Smooth muscle cell (in vitro differentiated cells): ENCODE data around the gene ZNF70. TPM values are rescaled to one million over a fixed set of nuclear protein-coding genes. Genes with fewer than 3 reads are reported as not detected.

Experiments used
- DNase-seq: peaks from one replicate; lab custom pipeline; 2025; ENCODE audit not compliant: unreplicated experiment; lab: John Stamatoyannopoulos, UW
- H2AFZ ChIP-seq: fragments of 200-600 bp; sonication (generic); 2 replicates; pipeline ENCODE4 v1.6.0; 2016; ENCODE audit warnings: antibody characterized with exemption, low read depth, mild to moderate bottlenecking
- H3F3A ChIP-seq: fragments of 200-600 bp; sonication (generic); 2 replicates; pipeline ENCODE4 v1.6.0; 2017; ENCODE audit warnings: antibody characterized with exemption, low read depth
- H3K27ac ChIP-seq: fragments of 200-600 bp; sonication (generic); 2 replicates; pipeline ENCODE4 v1.5.1; 2016; ENCODE audit warnings: low read depth, mild to moderate bottlenecking
- H3K27me3 ChIP-seq: fragments of 200-600 bp; sonication (generic); 2 replicates; pipeline ENCODE4 v1.6.1; 2016; ENCODE audit warnings: low read depth, mild to moderate bottlenecking
- H3K36me3 ChIP-seq: fragments of 200-600 bp; sonication (generic); 2 replicates; pipeline ENCODE4 v1.5.1; 2016; ENCODE audit warnings: low read depth
- H3K4me1 ChIP-seq: fragments of 200-600 bp; sonication (generic); 2 replicates; pipeline ENCODE4 v1.5.1; 2016; ENCODE audit warnings: low read depth
- H3K4me2 ChIP-seq: fragments of 200-600 bp; sonication (generic); 2 replicates; pipeline ENCODE4 v1.6.0; 2016; ENCODE audit warnings: mild to moderate bottlenecking
- H3K4me3 ChIP-seq: fragments of 200-600 bp; sonication (generic); 2 replicates; pipeline ENCODE4 v1.5.1; 2016; ENCODE audit warnings: mild to moderate bottlenecking
- H3K79me2 ChIP-seq: fragments of 200-600 bp; sonication (generic); 2 replicates; pipeline ENCODE4 v1.6.0; 2016; ENCODE audit warnings: low read depth, mild to moderate bottlenecking
- H3K9ac ChIP-seq: fragments of 200-600 bp; sonication (generic); 2 replicates; pipeline ENCODE4 v1.6.0; 2016; ENCODE audit warnings: low read depth
- H3K9me3 ChIP-seq: fragments of 200-600 bp; sonication (generic); replicated peaks from 2 replicates; pipeline ENCODE4 v1.5.1; 2016; ENCODE audit warnings: low read depth
- H4K20me1 ChIP-seq: fragments of 200-600 bp; sonication (generic); 2 replicates; pipeline ENCODE4 v1.6.0; 2016; ENCODE audit warnings: low read depth
- WGBS: methylation state at CpG from one replicate; pipeline ENCODE4 v1.1.7; 2016; ENCODE audit warnings: low lambda C conversion rate; 5-methylcytosine and 5-hydroxymethylcytosine counted together
- polyA plus RNA-seq: library from polyadenylated mRNA; unstranded; fragments of >200 nt; fragmentation: Nextera tagmentation; extraction: Ambion mirVana; gene quantifications from 2 replicates; pipeline ENCODE4 v1.2.1, GENCODE V29; 2016
- total RNA-seq: library from RNA; depleted of rRNA; stranded (reverse); fragments of >200 nt; gene quantifications from 2 replicates; pipeline ENCODE4 v1.2.3, GENCODE V29; 2014
- TF ChIP-seq, protein P1 (sequence below): fragments of 200-600 bp; sonication (generic); IDR thresholded peaks from 2 replicates; pipeline ENCODE4 v1.5.1; 2017; ENCODE audit warnings: borderline replicate concordance, mild to moderate bottlenecking, antibody characterized with exemption; ENCODE audit not compliant: insufficient read depth, poor library complexity, severe bottlenecking

Gene ZNF70
- total and polyA plus RNA-seq, 2 experiments from 2014 or later: 2.4 to 6.9 TPM

DNA sequence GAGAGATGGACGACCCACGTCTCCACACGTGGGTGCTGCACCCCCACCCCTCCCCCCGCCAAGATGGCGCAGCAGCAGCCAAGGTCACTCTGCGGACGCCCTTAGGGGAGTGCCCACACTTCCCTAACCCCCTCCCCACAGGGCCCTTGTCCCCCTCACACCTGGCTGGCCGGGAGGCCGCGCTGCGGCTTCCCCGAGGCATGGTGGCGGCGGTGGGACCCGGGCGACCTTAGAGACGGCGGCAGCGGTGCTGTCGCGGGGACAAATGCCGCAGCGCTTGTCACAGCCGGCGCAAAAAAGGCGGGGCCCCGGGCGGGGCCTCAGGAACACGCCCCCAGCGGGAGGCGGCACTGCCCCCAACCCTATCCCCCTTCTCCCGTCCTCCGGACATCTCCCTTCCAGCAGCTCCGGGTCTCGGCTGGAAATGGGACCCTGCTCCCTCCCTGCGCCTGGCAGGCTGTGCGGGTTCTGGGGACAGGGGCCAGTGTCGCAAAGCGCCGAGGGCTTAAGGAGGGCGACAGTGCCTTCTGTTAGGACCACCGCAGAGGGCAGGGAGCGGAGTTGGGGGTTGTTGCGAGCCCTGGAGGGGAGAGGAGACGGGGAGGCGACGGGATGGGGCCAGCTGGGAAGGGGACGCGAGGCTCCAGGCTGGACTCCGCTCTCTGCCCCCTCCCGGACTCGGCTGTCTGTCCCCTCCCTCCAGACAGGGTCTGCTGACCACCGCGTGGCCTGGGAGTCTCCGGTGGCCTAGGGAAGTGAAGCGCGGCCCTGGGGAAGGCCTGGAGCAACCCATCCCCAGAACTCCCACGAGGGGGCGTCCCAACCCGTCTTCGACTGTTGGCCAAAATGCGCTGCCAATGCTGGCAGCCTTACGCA, 17.0 kb upstream of the ZNF70 start, which contains the start of gene CHCHD10:
Gene CHCHD10 (minus strand): TSS at position 300 of the 876 bp plus-strand sequence. CDS start 98 bp downstream, at position 202.
- WGBS: 1% methylated on average over 49 of the region's 63 CpGs
- TF ChIP-seq, protein P1, sequence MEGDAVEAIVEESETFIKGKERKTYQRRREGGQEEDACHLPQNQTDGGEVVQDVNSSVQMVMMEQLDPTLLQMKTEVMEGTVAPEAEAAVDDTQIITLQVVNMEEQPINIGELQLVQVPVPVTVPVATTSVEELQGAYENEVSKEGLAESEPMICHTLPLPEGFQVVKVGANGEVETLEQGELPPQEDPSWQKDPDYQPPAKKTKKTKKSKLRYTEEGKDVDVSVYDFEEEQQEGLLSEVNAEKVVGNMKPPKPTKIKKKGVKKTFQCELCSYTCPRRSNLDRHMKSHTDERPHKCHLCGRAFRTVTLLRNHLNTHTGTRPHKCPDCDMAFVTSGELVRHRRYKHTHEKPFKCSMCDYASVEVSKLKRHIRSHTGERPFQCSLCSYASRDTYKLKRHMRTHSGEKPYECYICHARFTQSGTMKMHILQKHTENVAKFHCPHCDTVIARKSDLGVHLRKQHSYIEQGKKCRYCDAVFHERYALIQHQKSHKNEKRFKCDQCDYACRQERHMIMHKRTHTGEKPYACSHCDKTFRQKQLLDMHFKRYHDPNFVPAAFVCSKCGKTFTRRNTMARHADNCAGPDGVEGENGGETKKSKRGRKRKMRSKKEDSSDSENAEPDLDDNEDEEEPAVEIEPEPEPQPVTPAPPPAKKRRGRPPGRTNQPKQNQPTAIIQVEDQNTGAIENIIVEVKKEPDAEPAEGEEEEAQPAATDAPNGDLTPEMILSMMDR: peak; percentile 69
- H3K27ac ChIP-seq: no peak within 1 kb of the TSS

DNA sequence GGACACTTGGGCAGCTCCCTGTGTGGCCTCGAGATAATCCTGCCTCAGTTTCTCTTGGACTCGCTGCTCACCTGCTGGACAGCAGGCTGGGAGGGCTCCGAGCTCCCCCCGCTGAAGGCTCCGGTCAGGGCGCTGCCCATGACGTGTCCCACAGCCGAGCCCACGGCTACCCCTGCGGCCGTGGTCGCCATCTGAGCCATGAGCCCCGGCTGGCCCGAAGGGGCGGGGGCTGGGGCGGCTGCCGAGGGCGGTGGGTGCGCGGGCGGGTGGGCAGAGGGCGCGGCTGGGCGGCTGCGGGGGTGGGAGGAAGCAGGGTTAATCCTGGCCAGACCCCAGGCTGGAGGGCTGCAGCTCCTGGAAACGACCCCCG, 16.4 kb upstream of the ZNF70 start:
- no peaks in the 10 kb centered on the region for H3K79me2 ChIP-seq
- TF ChIP-seq, protein P1: no peak
- H4K20me1 ChIP-seq: peaks cover 19% of the 10 kb centered on the region
- no peaks in the 10 kb centered on the region for H3K27me3 ChIP-seq
- no peaks in the 10 kb centered on the region for H3K36me3 ChIP-seq
- H3K27ac ChIP-seq: no peak overlapping the region
- peaks cover 17% of the 10 kb centered on the region for H3K4me1 ChIP-seq
- no peaks in the 10 kb centered on the region for H3F3A ChIP-seq
- peak overlapping the region; percentile 99 for H3K4me2 ChIP-seq
- peak overlapping the region; percentile 69 for H3K4me3 ChIP-seq
- 3% methylated on average over 24 of the region's 27 CpGs for WGBS
- H2AFZ ChIP-seq: no peak overlapping the region
- H3K9ac ChIP-seq: no peak overlapping the region
- H3K9me3 ChIP-seq: no peaks in the 10 kb centered on the region
- DNase-seq: no peak

More for the DNA sequence above, 17.0 kb upstream of the ZNF70 start, which contains the start of gene CHCHD10:
- peaks cover 19% of the 10 kb centered on the region for H4K20me1 ChIP-seq
- H3K4me2 ChIP-seq: peak within 1 kb of the TSS; percentile 99
- H3K9ac ChIP-seq: peak within 1 kb of the TSS; percentile 58
- no peaks in the 10 kb centered on the region for H3K9me3 ChIP-seq
- H3K36me3 ChIP-seq: no peaks in the 10 kb centered on the region
- peak; percentile 77 for DNase-seq
- peaks cover 14% of the 10 kb centered on the region for H3K4me1 ChIP-seq
- H3F3A ChIP-seq: no peaks in the 10 kb centered on the region
- no peaks in the 10 kb centered on the region for H3K79me2 ChIP-seq
- H3K4me3 ChIP-seq: peak within 1 kb of the TSS; percentile 69
- peak within 1 kb of the TSS; percentile 96 for H2AFZ ChIP-seq
- H3K27me3 ChIP-seq: no peaks in the 10 kb centered on the region

DNA sequence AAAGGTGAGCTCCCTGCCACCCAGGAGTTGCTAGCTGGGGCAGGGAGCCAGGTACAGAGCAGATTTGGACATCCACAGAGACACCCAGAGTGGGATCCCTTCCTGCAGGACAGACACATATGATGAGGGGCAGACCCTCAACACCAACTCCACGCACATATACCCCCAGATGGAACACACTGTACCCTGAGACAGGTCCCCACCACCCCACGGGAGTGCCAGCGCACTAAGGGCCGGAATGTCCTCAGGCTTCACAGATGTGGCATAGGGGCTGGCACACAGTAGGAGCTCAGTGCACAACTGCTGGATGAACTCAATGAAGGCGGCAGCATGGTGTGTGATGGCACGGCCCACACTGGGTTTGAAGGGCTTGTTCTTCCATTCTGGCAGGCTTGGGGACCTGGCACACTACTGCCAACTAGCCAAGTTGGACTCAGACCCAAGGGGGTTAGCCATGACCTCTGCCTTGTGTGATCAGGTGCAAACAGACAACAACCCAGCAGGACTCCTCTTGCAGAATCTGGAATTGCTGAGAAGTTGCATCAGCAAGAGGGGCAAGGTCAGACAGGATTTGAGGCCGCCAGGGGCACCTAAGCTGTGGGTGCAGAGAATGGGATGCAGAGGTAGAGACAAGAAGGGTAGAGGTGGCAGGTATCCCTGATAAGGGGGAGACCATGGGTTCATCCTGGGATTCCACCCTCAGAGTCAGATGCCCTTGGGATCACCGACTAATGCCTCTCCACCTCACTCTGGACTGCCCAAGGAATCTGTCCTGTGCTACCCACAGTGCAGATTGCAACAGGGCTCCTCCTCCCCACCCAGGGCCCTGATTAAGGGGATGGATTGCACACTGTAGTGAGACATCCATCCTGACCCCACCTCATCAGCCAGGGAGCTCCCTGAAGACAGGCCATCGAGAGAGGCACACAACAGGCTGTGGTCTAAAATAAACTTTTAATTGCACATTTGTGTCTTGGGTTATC, 14.3 kb upstream of the ZNF70 start:
- DNase-seq: no peak
- no peak overlapping the region for H3K4me3 ChIP-seq
- no peak overlapping the region for H2AFZ ChIP-seq
- H3K9ac ChIP-seq: no peak overlapping the region
- no peaks in the 10 kb centered on the region for H3K9me3 ChIP-seq
- no peak overlapping the region for H3K27ac ChIP-seq
- H3K4me2 ChIP-seq: no peak overlapping the region
- 97% methylated on average over 9 of the region's 9 CpGs for WGBS
- no peaks in the 10 kb centered on the region for H3F3A ChIP-seq
- H3K4me1 ChIP-seq: peaks cover 16% of the 10 kb centered on the region
- H4K20me1 ChIP-seq: peaks cover 19% of the 10 kb centered on the region
- H3K27me3 ChIP-seq: no peaks in the 10 kb centered on the region
- TF ChIP-seq, protein P1: no peak
- no peaks in the 10 kb centered on the region for H3K79me2 ChIP-seq
- no peaks in the 10 kb centered on the region for H3K36me3 ChIP-seq
